Measurements from ENCODE around the gene SLC24A4. TPM values are rescaled to one million over a fixed set of nuclear protein-coding genes. Genes with fewer than 3 reads are reported as not detected.

SLC24A4 gene
- total and polyA plus RNA-seq, 2 of the 4 experiments (the other 2 are of a cell fraction) = not detected

DNA sequence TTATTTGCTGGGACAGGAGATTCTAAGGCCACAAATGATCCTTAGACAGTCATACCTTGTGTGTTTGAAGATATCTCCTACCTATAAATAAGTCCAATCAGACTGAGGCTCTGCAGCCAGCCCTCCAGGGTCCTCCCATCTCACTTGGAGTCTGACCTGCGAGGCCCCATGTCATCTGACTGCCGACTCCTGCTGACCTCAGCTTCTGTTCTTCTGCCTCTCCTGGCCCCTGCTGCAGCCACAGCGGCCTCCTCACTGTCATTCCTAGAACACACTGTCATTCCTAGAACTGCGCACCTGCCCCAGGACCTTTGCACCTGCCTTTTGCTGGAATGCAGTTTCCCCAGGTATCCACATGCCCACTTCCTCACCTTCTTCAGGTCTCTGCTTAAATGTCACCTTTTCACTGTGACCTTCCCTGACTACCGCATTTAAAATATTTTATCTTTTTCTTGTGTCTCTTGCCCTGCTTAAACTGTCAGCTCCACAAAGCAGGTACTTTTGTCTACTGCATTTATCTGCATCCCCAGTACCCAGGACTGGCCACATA lies 134.1 kb downstream of the SLC24A4 start:
- intact Hi-C loops (cut with micrococcal nuclease) = no loop called here

More for the DNA sequence above, 134.1 kb downstream of the SLC24A4 start:
- Histone ChIP-seq H3K4me1 (ENCODE audit: control insufficient read depth, insufficient read depth, low read length) (peaks cover 6% of the 10 kb centered on the region), H4K20me1 (ENCODE audit: insufficient read depth, low read length) (no peaks in the 10 kb centered on the region), H3K4me2 (ENCODE audit: low read depth, low read length) (no peak overlapping the region), H3K18ac (ENCODE audit: low read depth, low read length) (no peak overlapping the region), H2BK15ac (ENCODE audit: low read depth, low read length) (no peak overlapping the region), H3K27ac (ENCODE audit: insufficient read depth, low read length) (no peak overlapping the region), H2AFZ (replicated peaks; ENCODE audit: low read length, poor library complexity) (no peak overlapping the region), H3K14ac (replicated peaks; ENCODE audit: low read depth, low read length) (no peak overlapping the region), H3K9me3 (ENCODE audit: control insufficient read depth, insufficient read depth, low read length) (no peaks in the 10 kb centered on the region), H2BK5ac (ENCODE audit: low read depth, low read length, poor library complexity, severe bottlenecking) (no peak overlapping the region), H3K4ac (ENCODE audit: low read depth, low read length) (no peak overlapping the region), H3K27me3 (ENCODE audit: control insufficient read depth, insufficient read depth, low read length) (no peaks in the 10 kb centered on the region), H2AK5ac (ENCODE audit: low read depth, low read length) (no peak overlapping the region), H3K9me1 (ENCODE audit: insufficient read depth, low read length) (peaks cover 13% of the 10 kb centered on the region), H4K5ac (ENCODE audit: low read depth, low read length) (no peak overlapping the region), H3K79me1 (ENCODE audit: low read depth in 1 of 2, low read length in 2 of 2) (no peaks in the 10 kb centered on the region), H3K36me3 (ENCODE audit: control insufficient read depth, insufficient read depth, low read length) (no peaks in the 10 kb centered on the region), H4K91ac (ENCODE audit: insufficient read depth, low read depth, low read length) (no peak overlapping the region), H2AK9ac (replicated peaks; ENCODE audit: low read depth, low read length, poor library complexity) (no peak overlapping the region), H3K9ac (ENCODE audit: low read depth, low read length) (no peak overlapping the region), H2BK120ac (ENCODE audit: low read depth, low read length) (no peak overlapping the region), H2BK20ac (ENCODE audit: low read depth, low read length) (no peak overlapping the region), H3K56ac (ENCODE audit: extremely low read depth, insufficient read depth, low read length) (no peak overlapping the region), H4K8ac (ENCODE audit: low read depth in 2 of 2, low read length in 2 of 2) (no peak overlapping the region), H3K4me3 (ENCODE audit: insufficient read depth, low read depth, low read length) (no peak overlapping the region), H3K23ac (ENCODE audit: low read depth, low read length) (no peak overlapping the region)
- TF ChIP-seq, protein P1, sequence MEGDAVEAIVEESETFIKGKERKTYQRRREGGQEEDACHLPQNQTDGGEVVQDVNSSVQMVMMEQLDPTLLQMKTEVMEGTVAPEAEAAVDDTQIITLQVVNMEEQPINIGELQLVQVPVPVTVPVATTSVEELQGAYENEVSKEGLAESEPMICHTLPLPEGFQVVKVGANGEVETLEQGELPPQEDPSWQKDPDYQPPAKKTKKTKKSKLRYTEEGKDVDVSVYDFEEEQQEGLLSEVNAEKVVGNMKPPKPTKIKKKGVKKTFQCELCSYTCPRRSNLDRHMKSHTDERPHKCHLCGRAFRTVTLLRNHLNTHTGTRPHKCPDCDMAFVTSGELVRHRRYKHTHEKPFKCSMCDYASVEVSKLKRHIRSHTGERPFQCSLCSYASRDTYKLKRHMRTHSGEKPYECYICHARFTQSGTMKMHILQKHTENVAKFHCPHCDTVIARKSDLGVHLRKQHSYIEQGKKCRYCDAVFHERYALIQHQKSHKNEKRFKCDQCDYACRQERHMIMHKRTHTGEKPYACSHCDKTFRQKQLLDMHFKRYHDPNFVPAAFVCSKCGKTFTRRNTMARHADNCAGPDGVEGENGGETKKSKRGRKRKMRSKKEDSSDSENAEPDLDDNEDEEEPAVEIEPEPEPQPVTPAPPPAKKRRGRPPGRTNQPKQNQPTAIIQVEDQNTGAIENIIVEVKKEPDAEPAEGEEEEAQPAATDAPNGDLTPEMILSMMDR (conservative IDR thresholded peaks at IDR 0.05; ENCODE audit: low read depth, low read length) = no peak
- TF ChIP-seq MAFK (IDR thresholded peaks at IDR 0.05; ENCODE audit: low read depth, low read length) (no peak), NFE2L2 (IDR thresholded peaks at IDR 0.05; ENCODE audit: low read depth, low read length) (no peak), RAD21 (IDR thresholded peaks at IDR 0.05; ENCODE audit: low read length) (no peak), RCOR1 (IDR thresholded peaks at IDR 0.05; ENCODE audit: insufficient replicate concordance, low read length) (no peak), CEBPB (IDR thresholded peaks at IDR 0.05; ENCODE audit: low read depth, low read length) (no peak), FOS (IDR thresholded peaks at IDR 0.05; ENCODE audit: low read depth, low read length) (no peak), POLR2A (IDR thresholded peaks at IDR 0.05; ENCODE audit: low read depth, low read length) (no peak), RFX5 (IDR thresholded peaks at IDR 0.05; ENCODE audit: low read depth, low read length) (no peak), MAZ (IDR thresholded peaks at IDR 0.05; ENCODE audit: borderline replicate concordance, low read depth, low read length) (no peak), MXI1 (IDR thresholded peaks at IDR 0.05; ENCODE audit: borderline replicate concordance, low read depth, low read length) (no peak), BHLHE40 (IDR thresholded peaks at IDR 0.05; ENCODE audit: low read depth, low read length) (no peak)
- TF ChIP-seq, protein P2, sequence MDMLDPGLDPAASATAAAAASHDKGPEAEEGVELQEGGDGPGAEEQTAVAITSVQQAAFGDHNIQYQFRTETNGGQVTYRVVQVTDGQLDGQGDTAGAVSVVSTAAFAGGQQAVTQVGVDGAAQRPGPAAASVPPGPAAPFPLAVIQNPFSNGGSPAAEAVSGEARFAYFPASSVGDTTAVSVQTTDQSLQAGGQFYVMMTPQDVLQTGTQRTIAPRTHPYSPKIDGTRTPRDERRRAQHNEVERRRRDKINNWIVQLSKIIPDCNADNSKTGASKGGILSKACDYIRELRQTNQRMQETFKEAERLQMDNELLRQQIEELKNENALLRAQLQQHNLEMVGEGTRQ (IDR thresholded peaks at IDR 0.05; ENCODE audit: low read depth, low read length) = no peak
- TF ChIP-seq, protein P3, sequence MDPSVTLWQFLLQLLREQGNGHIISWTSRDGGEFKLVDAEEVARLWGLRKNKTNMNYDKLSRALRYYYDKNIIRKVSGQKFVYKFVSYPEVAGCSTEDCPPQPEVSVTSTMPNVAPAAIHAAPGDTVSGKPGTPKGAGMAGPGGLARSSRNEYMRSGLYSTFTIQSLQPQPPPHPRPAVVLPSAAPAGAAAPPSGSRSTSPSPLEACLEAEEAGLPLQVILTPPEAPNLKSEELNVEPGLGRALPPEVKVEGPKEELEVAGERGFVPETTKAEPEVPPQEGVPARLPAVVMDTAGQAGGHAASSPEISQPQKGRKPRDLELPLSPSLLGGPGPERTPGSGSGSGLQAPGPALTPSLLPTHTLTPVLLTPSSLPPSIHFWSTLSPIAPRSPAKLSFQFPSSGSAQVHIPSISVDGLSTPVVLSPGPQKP (IDR thresholded peaks at IDR 0.05; ENCODE audit: borderline replicate concordance, low read depth, low read length) = no peak
- dilution Hi-C loops (cut with HindIII; ENCODE audit: low sequenced_read_pairs, unreplicated experiment) (no loop called here), in situ Hi-C loops (cut with MboI; ENCODE audit: low sequenced_read_pairs) (loop anchor here (5.0 kb wide), 1 partner anchor 335 kb away; the partner anchor contains the start of genes CPSF2 and NDUFB1)
- ChIA-PET CTCF (interaction anchor here (1.5 kb wide), 1 partner anchor 322 kb away, joined by 6 read pairs; no protein-coding TSS in a partner anchor), POLR2A (ENCODE audit: unreplicated experiment) (no interaction called here)
- ATAC-seq (ENCODE audit: low read depth) (peak; percentile 7), DNase-seq (no peak)
- no TSS peak for BruUV-seq (replicated peaks)
- WGBS, 2 experiments (ENCODE audit: extremely low coverage in 2 of 2, insufficient read length in 1 of 2) = 71% methylated on average over 4 of the region's 5 CpGs; no CpG with 5 or more reads in 1 of the 2 experiments

Data from IMR-90 (cell line).